ENCODE results near the gene NXPE3. TPM values are rescaled to one million over a fixed set of nuclear protein-coding genes. Genes with fewer than 3 reads are reported as not detected.

The NXPE3 gene
- total RNA-seq, 1 experiment from 2014 or later: 5.3 TPM

DNA sequence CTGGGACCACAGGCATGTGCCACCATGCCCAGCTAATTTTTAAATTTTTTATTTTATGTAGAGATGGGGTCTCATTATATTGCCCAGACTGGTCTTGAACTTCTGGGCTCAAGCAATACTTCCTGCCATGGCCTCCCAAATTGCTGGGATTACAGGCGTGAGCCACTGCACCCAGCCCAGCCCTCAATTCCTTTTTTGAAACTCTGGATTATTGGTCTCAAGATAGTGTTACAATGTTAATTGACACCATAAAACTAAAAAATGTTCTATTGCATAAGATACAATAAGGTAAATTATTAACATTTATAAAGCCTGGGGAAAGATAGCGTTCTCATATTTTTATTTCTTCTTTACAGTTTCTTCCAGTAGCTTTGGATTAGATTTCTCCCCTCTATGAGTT lies 66.4 kb downstream of the NXPE3 start:
- no peak overlapping the region for H3K27ac Mint-ChIP-seq (ENCODE audit: unreplicated experiment)
- H3K9me3 Mint-ChIP-seq (ENCODE audit: unreplicated experiment): peaks cover 13% of the 10 kb centered on the region
- DNase-seq: peak; percentile 40 to 62
- H3K4me1 ChIP-seq: peaks cover 40% of the 10 kb centered on the region
- TF ChIP-seq, protein P1, sequence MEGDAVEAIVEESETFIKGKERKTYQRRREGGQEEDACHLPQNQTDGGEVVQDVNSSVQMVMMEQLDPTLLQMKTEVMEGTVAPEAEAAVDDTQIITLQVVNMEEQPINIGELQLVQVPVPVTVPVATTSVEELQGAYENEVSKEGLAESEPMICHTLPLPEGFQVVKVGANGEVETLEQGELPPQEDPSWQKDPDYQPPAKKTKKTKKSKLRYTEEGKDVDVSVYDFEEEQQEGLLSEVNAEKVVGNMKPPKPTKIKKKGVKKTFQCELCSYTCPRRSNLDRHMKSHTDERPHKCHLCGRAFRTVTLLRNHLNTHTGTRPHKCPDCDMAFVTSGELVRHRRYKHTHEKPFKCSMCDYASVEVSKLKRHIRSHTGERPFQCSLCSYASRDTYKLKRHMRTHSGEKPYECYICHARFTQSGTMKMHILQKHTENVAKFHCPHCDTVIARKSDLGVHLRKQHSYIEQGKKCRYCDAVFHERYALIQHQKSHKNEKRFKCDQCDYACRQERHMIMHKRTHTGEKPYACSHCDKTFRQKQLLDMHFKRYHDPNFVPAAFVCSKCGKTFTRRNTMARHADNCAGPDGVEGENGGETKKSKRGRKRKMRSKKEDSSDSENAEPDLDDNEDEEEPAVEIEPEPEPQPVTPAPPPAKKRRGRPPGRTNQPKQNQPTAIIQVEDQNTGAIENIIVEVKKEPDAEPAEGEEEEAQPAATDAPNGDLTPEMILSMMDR (IDR thresholded peaks at IDR 0.05; ENCODE audit: insufficient read depth in 1 of 2, low read depth in 1 of 2, low read length in 1 of 2, severe bottlenecking in 1 of 2, unreplicated experiment in 1 of 2): no peak
- no peaks in the 10 kb centered on the region for H3K27me3 Mint-ChIP-seq (ENCODE audit: insufficient read depth, unreplicated experiment)
- no peak overlapping the region for H3K4me3 ChIP-seq (ENCODE audit: low read depth, low read length)
- CTCF ChIA-PET: no interaction called here
- intact Hi-C loops (cut with micrococcal nuclease; ENCODE audit: unreplicated experiment): loop anchor here (5.0 kb wide), 1 partner anchor 158 kb away; the partner anchor contains the start of gene RPL24
- POLR2A ChIA-PET: no interaction called here
- H3K27me3 ChIP-seq (replicated peaks; ENCODE audit: control insufficient read depth, insufficient read depth, low read length): no peaks in the 10 kb centered on the region
- BruUV-seq (replicated peaks): no TSS peak
- peaks cover 24% of the 10 kb centered on the region for H3K4me1 Mint-ChIP-seq (ENCODE audit: low read depth, unreplicated experiment)
- H3K4me3 Mint-ChIP-seq (ENCODE audit: unreplicated experiment): no peak overlapping the region
- H3K36me3 ChIP-seq (ENCODE audit: control insufficient read depth, insufficient read depth, low read length): no peaks in the 10 kb centered on the region
- peaks cover 10% of the 10 kb centered on the region for H3K36me3 Mint-ChIP-seq (ENCODE audit: insufficient read depth, unreplicated experiment)
- no peaks in the 10 kb centered on the region for H3K9me3 ChIP-seq

GRCh38 chr3:101846709-101847108 lies 67.7 kb downstream of the NXPE3 start:
- intact Hi-C loops (cut with micrococcal nuclease; ENCODE audit: unreplicated experiment): loop anchor here (5.0 kb wide), 1 partner anchor 159 kb away; the partner anchor contains the start of gene RPL24
- Histone ChIP-seq H3K4me3 (ENCODE audit: low read depth, low read length) (no peak overlapping the region), H3K36me3 (ENCODE audit: control insufficient read depth, insufficient read depth, low read length) (no peaks in the 10 kb centered on the region), H3K4me1 (peaks cover 42% of the 10 kb centered on the region), H3K27me3 (replicated peaks; ENCODE audit: control insufficient read depth, insufficient read depth, low read length) (no peaks in the 10 kb centered on the region), H3K9me3 (no peaks in the 10 kb centered on the region)
- DNase-seq: no peak
- ChIA-PET POLR2A (no interaction called here), CTCF (no interaction called here)
- no TSS peak for BruUV-seq (replicated peaks)
- H3K36me3 Mint-ChIP-seq (ENCODE audit: insufficient read depth, unreplicated experiment): peaks cover 22% of the 10 kb centered on the region
- peaks cover 32% of the 10 kb centered on the region for H3K4me1 Mint-ChIP-seq (ENCODE audit: low read depth, unreplicated experiment)
- peaks cover 10% of the 10 kb centered on the region for H3K9me3 Mint-ChIP-seq (ENCODE audit: unreplicated experiment)
- H3K27ac Mint-ChIP-seq (ENCODE audit: unreplicated experiment): peak overlapping the region; percentile 42
- H3K27me3 Mint-ChIP-seq (ENCODE audit: insufficient read depth, unreplicated experiment): no peaks in the 10 kb centered on the region
- TF ChIP-seq, protein P1 (IDR thresholded peaks at IDR 0.05; ENCODE audit: insufficient read depth in 1 of 2, low read depth in 1 of 2, low read length in 1 of 2, severe bottlenecking in 1 of 2, unreplicated experiment in 1 of 2): no peak
- no peak overlapping the region for H3K4me3 Mint-ChIP-seq (ENCODE audit: unreplicated experiment)

GRCh38 chr3:101847328-101847727 lies 68.3 kb downstream of the NXPE3 start:
- Histone ChIP-seq H3K4me1 (peaks cover 39% of the 10 kb centered on the region), H3K27me3 (replicated peaks; ENCODE audit: control insufficient read depth, insufficient read depth, low read length) (no peaks in the 10 kb centered on the region), H3K4me3 (ENCODE audit: low read depth, low read length) (no peak overlapping the region), H3K9me3 (no peaks in the 10 kb centered on the region), H3K36me3 (ENCODE audit: control insufficient read depth, insufficient read depth, low read length) (no peaks in the 10 kb centered on the region)
- H3K36me3 Mint-ChIP-seq (ENCODE audit: insufficient read depth, unreplicated experiment): peaks cover 29% of the 10 kb centered on the region
- intact Hi-C loops (cut with micrococcal nuclease; ENCODE audit: unreplicated experiment): loop anchor here (5.0 kb wide), 1 partner anchor 160 kb away; the partner anchor contains the start of gene RPL24
- TF ChIP-seq, protein P1 (IDR thresholded peaks at IDR 0.05; ENCODE audit: insufficient read depth in 1 of 2, low read depth in 1 of 2, low read length in 1 of 2, severe bottlenecking in 1 of 2, unreplicated experiment in 1 of 2): no peak
- H3K27me3 Mint-ChIP-seq (ENCODE audit: insufficient read depth, unreplicated experiment): no peaks in the 10 kb centered on the region
- peaks cover 3% of the 10 kb centered on the region for H3K9me3 Mint-ChIP-seq (ENCODE audit: unreplicated experiment)
- peak overlapping the region; percentile 56 for H3K27ac Mint-ChIP-seq (ENCODE audit: unreplicated experiment)
- POLR2A ChIA-PET: no interaction called here
- H3K4me3 Mint-ChIP-seq (ENCODE audit: unreplicated experiment): peak overlapping the region; percentile 65
- CTCF ChIA-PET: no interaction called here
- BruUV-seq (replicated peaks): no TSS peak
- peaks cover 32% of the 10 kb centered on the region for H3K4me1 Mint-ChIP-seq (ENCODE audit: low read depth, unreplicated experiment)
- no peak for DNase-seq
